ENCODE measurements around the gene ITGAE.
"Not testable (repeated sequence)": the region's sequence is repeated elsewhere in the genome, so short reads cannot be mapped to it uniquely, and the experiment has no call there.

- not testable (repeated sequence) for TF ChIP-seq BCL6B, ZNF10, ZNF248 (tag by site-specific recombination; IDR thresholded peaks at IDR 0.05)
- TF ChIP-seq, protein P1, sequence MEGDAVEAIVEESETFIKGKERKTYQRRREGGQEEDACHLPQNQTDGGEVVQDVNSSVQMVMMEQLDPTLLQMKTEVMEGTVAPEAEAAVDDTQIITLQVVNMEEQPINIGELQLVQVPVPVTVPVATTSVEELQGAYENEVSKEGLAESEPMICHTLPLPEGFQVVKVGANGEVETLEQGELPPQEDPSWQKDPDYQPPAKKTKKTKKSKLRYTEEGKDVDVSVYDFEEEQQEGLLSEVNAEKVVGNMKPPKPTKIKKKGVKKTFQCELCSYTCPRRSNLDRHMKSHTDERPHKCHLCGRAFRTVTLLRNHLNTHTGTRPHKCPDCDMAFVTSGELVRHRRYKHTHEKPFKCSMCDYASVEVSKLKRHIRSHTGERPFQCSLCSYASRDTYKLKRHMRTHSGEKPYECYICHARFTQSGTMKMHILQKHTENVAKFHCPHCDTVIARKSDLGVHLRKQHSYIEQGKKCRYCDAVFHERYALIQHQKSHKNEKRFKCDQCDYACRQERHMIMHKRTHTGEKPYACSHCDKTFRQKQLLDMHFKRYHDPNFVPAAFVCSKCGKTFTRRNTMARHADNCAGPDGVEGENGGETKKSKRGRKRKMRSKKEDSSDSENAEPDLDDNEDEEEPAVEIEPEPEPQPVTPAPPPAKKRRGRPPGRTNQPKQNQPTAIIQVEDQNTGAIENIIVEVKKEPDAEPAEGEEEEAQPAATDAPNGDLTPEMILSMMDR (tag by site-specific recombination; IDR thresholded peaks at IDR 0.05): not testable (repeated sequence)
These were observed 7.7 kb downstream of the ITGAE start for GRCh38 chr17:3793258-3793657.

Data from HEK293 (cell line).